Endodermal cell (in vitro differentiated cells): ENCODE data around the gene VPREB3. TPM values are rescaled to one million over a fixed set of nuclear protein-coding genes. Genes with fewer than 3 reads are reported as not detected.

Source experiments
- DNase-seq: peaks from one replicate; pipeline ENCODE4 v3.0.0-alpha.2; 2017
- H3K27ac ChIP-seq: 2 replicates; pipeline ENCODE4 v1.5.1; 2013; ENCODE audit warnings: mild to moderate bottlenecking, low read depth, low read length, moderate library complexity
- H3K27me3 ChIP-seq: 2 replicates; pipeline ENCODE4 v1.6.1; 2013; ENCODE audit warnings: mild to moderate bottlenecking, low read length, moderate library complexity; ENCODE audit not compliant: insufficient read depth, control insufficient read depth, poor library complexity, severe bottlenecking
- H3K36me3 ChIP-seq: 2 replicates; pipeline ENCODE4 v1.7.0; 2013; ENCODE audit warnings: mild to moderate bottlenecking, low read length, moderate library complexity; ENCODE audit not compliant: control insufficient read depth, insufficient read depth
- H3K4me1 ChIP-seq: one replicate; pipeline ENCODE4 v1.7.0; 2013; ENCODE audit warnings: low read length; ENCODE audit not compliant: control insufficient read depth, insufficient read depth
- H3K4me3 ChIP-seq: 2 replicates; pipeline ENCODE4 v1.5.1; 2013; ENCODE audit warnings: mild to moderate bottlenecking, low read length, moderate library complexity
- H3K9ac ChIP-seq: 2 replicates; pipeline ENCODE4 v1.6.1; 2013; ENCODE audit warnings: mild to moderate bottlenecking, low read length, moderate library complexity; ENCODE audit not compliant: poor library complexity, severe bottlenecking; ENCODE audit errors: extremely low read depth
- H3K9me3 ChIP-seq: 2 replicates; pipeline ENCODE4 v1.6.1; 2013; ENCODE audit warnings: mild to moderate bottlenecking, low read length, moderate library complexity; ENCODE audit not compliant: control insufficient read depth
- H3K27ac Mint-ChIP-seq: 2 replicates; pipeline ENCODE4 v1.8.0; 2020; ENCODE audit warnings: mixed read lengths
- H3K27me3 Mint-ChIP-seq: 2 replicates; pipeline ENCODE4 v1.8.0; 2021; ENCODE audit warnings: mild to moderate bottlenecking, mixed read lengths; ENCODE audit not compliant: insufficient read depth
- H3K36me3 Mint-ChIP-seq: 2 replicates; pipeline ENCODE4 v1.8.0; 2020; ENCODE audit warnings: low read depth, mixed read lengths
- H3K4me1 Mint-ChIP-seq: 2 replicates; pipeline ENCODE4 v1.8.0; 2020; ENCODE audit warnings: mixed read lengths
- H3K4me3 Mint-ChIP-seq: 2 replicates; pipeline ENCODE4 v1.8.0; 2020; ENCODE audit warnings: mild to moderate bottlenecking, moderate library complexity, mixed read lengths
- H3K9me3 Mint-ChIP-seq: 2 replicates; pipeline ENCODE4 v1.8.0; 2020; ENCODE audit warnings: mild to moderate bottlenecking, mixed read lengths
- CTCF ChIP-seq: fragments of 200-600 bp; sonication (generic); conservative IDR thresholded peaks from 2 replicates; pipeline ENCODE4 v1.5.0; 2021; ENCODE audit warnings: antibody characterized with exemption, mild to moderate bottlenecking
- WGBS, 2 experiments: methylation state at CpG; one replicate each; pipeline versions ENCODE4 v1.1.5 to v1.1.7; 2013; ENCODE audit warnings: missing lambda C conversion rate in 2 of 2, mixed read lengths in 1 of 2; ENCODE audit not compliant: insufficient coverage in 1 of 2, insufficient read length in 1 of 2; 5-methylcytosine and 5-hydroxymethylcytosine counted together
- total RNA-seq, 2 donors: library from RNA; stranded (reverse); fragmentation: NEBNext Ultra II Directional in 1 of 2; extraction: Animal tissue kit (Norgen Biotek cat#: 25700) in 1 of 2; gene quantifications; 2 replicates in 1 of 2; 3 replicates in 1 of 2; pipeline ENCODE4 v1.2.1, GENCODE V29; 2021

VPREB3 gene
- total RNA-seq, 2 donors from 2014 or later, result not detected

- no peak overlapping the region for H3K27ac Mint-ChIP-seq
- H3K36me3 ChIP-seq, result no peaks in the 10 kb centered on the region
- 92 to 93% methylated on average over 11 to 16 of the region's 16 CpGs for WGBS, 2 experiments
- H3K9me3 Mint-ChIP-seq, result no peaks in the 10 kb centered on the region
- no peak overlapping the region for H3K4me3 ChIP-seq
- peaks cover 3% of the 10 kb centered on the region for H3K27me3 Mint-ChIP-seq
- no peaks in the 10 kb centered on the region for H3K27me3 ChIP-seq
- no peaks in the 10 kb centered on the region for H3K36me3 Mint-ChIP-seq
- no peak overlapping the region for H3K4me3 Mint-ChIP-seq
- TF ChIP-seq CTCF, result no peak
- H3K9me3 ChIP-seq, result no peaks in the 10 kb centered on the region
- DNase-seq, result no peak
- H3K4me1 ChIP-seq, result peaks cover 5% of the 10 kb centered on the region
- no peak overlapping the region for H3K27ac ChIP-seq
- H3K9ac ChIP-seq, result no peak overlapping the region
- peaks cover 6% of the 10 kb centered on the region for H3K4me1 Mint-ChIP-seq
These were observed 28.0 kb upstream of the VPREB3 start for GRCh38 chr22:23782252-23782651.

DNA sequence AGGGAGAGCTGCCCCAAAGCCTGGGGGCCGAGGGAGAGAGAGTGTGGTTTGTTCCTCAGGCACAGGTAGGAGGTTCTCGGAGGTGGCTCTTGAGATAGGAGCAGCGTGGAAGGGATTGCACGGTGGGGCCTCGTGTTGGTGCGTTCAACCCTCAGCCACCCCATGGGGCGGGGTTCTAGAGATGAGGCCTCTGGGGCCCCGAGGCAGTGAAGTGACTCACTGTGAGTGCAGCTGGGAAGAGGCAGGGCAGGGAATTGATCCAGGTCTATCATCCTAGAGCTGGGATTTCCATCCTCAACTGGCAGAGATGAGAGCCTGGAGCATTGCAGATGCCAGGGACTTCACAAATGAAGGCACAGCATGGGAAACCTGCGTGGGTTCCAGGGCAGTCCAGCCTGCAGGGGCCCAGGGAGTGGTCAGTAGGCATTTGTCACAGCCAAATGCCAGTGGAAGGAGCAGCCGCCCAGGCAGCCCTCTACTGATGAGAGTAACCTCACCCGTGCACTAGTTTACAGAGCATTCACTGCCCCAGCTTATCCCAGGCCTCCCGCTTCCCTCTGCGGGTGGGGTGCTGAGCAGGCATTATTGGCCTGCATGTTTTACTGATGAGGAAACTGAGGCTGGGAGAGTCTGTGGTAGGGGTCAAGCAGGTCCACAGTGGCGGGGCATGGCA is 27.4 kb upstream of the VPREB3 start:
- Histone ChIP-seq H3K27me3 (no peaks in the 10 kb centered on the region), H3K9me3 (no peaks in the 10 kb centered on the region), H3K27ac (no peak overlapping the region), H3K4me3 (no peak overlapping the region), H3K9ac (no peak overlapping the region), H3K4me1 (peaks cover 5% of the 10 kb centered on the region), H3K36me3 (no peaks in the 10 kb centered on the region)
- H3K36me3 Mint-ChIP-seq, result no peaks in the 10 kb centered on the region
- DNase-seq, result no peak
- H3K4me1 Mint-ChIP-seq, result peaks cover 5% of the 10 kb centered on the region
- no peak overlapping the region for H3K27ac Mint-ChIP-seq
- no peak for TF ChIP-seq CTCF
- 77 to 87% methylated on average over 10 to 14 of the region's 14 CpGs for WGBS, 2 experiments
- no peaks in the 10 kb centered on the region for H3K9me3 Mint-ChIP-seq
- H3K27me3 Mint-ChIP-seq, result peaks cover 3% of the 10 kb centered on the region
- H3K4me3 Mint-ChIP-seq, result no peak overlapping the region

GRCh38 chr22:23781065-23781464 is 26.8 kb upstream of the VPREB3 start:
- H3K9me3 Mint-ChIP-seq, result no peaks in the 10 kb centered on the region
- no peak for TF ChIP-seq CTCF
- DNase-seq, result no peak
- no peaks in the 10 kb centered on the region for H3K36me3 Mint-ChIP-seq
- no peak overlapping the region for H3K4me3 Mint-ChIP-seq
- H3K4me1 Mint-ChIP-seq, result no peaks in the 10 kb centered on the region
- H3K9ac ChIP-seq, result no peak overlapping the region
- peaks cover 3% of the 10 kb centered on the region for H3K27me3 Mint-ChIP-seq
- H3K4me3 ChIP-seq, result no peak overlapping the region
- H3K36me3 ChIP-seq, result no peaks in the 10 kb centered on the region
- no peak overlapping the region for H3K27ac Mint-ChIP-seq
- no peaks in the 10 kb centered on the region for H3K9me3 ChIP-seq
- WGBS, 2 experiments, result 84 to 91% methylated on average over 7 to 15 of the region's 15 CpGs
- no peaks in the 10 kb centered on the region for H3K4me1 ChIP-seq
- no peak overlapping the region for H3K27ac ChIP-seq
- no peaks in the 10 kb centered on the region for H3K27me3 ChIP-seq
